Psoas muscle (tissue), 8 donors: ENCODE data around the gene PPP2R2D. TPM values are rescaled to one million over a fixed set of nuclear protein-coding genes. Genes with fewer than 3 reads are reported as not detected.

ENCODE experiments used
- ATAC-seq, 4 donors: fragments of 200-7000 bp; cut with Tn5 transposase; one replicate each; pipeline ENCODE4 v1.9.1; 2020; ENCODE audit warnings: moderate library complexity in 3 of 4, mild to moderate bottlenecking in 2 of 4
- DNase-seq, 2 donors: peaks; one replicate each; pipeline ENCODE4 v3.0.0-alpha.2; 2020
- H3K27ac ChIP-seq: fragments of 200-600 bp; one replicate; pipeline ENCODE4 v1.8.0; 2022
- H3K27me3 ChIP-seq, 3 donors: fragments of 200-600 bp in 1 of 3; one replicate each; pipeline versions ENCODE4 v1.6.1 to v1.8.0; 2013 to 2022; ENCODE audit warnings: low read length in 2 of 3, mild to moderate bottlenecking in 2 of 3, moderate library complexity in 1 of 3; ENCODE audit not compliant: insufficient read depth in 3 of 3
- H3K36me3 ChIP-seq, 2 donors: fragments of 200-600 bp in 1 of 2; one replicate each; pipeline versions ENCODE4 v1.6.1 to v1.8.0; 2013 to 2022; ENCODE audit warnings: low read depth in 1 of 2, mild to moderate bottlenecking in 1 of 2, moderate library complexity in 1 of 2; ENCODE audit not compliant: insufficient read depth in 1 of 2
- H3K4me1 ChIP-seq: fragments of 200-600 bp; one replicate; pipeline ENCODE4 v1.8.0; 2022
- H3K4me3 ChIP-seq: fragments of 200-600 bp; one replicate; pipeline ENCODE4 v1.8.0; 2022; ENCODE audit warnings: mild to moderate bottlenecking
- H3K9me3 ChIP-seq: fragments of 200-600 bp; one replicate; pipeline ENCODE4 v1.8.0; 2022
- CTCF ChIP-seq: fragments of 200-600 bp; IDR thresholded peaks from one replicate; pipeline ENCODE4 v1.8.0; 2022; ENCODE audit warnings: antibody characterized with exemption
- WGBS, 3 donors: extraction: QIAGEN DNeasy Blood & Tissue Kit; methylation state at CpG; one replicate each; pipeline versions ENCODE4 v1.1.6 to v1.1.7; 2013; 5-methylcytosine and 5-hydroxymethylcytosine counted together
- intact Hi-C, 2 donors: fragments of 100-400 bp; cut with DNase I; formaldehyde crosslinking; loops; one replicate each; pipeline versions ENCODE4 v1.11.0 to v1.14.2; 2022
- polyA plus RNA-seq, 3 donors: library from polyadenylated mRNA; stranded (reverse); fragments of 200-250 nt; gene quantifications; one replicate each; pipeline ENCODE4 v1.2.3, GENCODE V29; 2013
- total RNA-seq, 4 donors: library from RNA; stranded (reverse); fragmentation: NEBNext Ultra II Directional in 2 of 4; extraction: Animal tissue kit (Norgen Biotek cat#: 25700) in 2 of 4; gene quantifications; one replicate each; pipeline versions ENCODE4 v1.2.1 to v1.2.4, GENCODE V29; 2021 to 2023
- donor health status: healthy with polysubstance abuse.
- donor health status: DM: no; HTN: no; CAD: no; lungs with moderate emphysema.
- donor health status: Bipolar disorder and iron deficiency.
- donor health status: healthy.
- donor health status: DM: yes; HTN: yes; CAD: no.
- donor health status: DM: no; HTN: no; CAD: no.
- donor health status: DM: no; HTN: no; CAD: no.
- donor health status: DM: yes; HTN: yes; CAD: no.

Gene PPP2R2D
- total and polyA plus RNA-seq, 7 donors = 19.2 to 47.4 (median 25.7) TPM

GRCh38 chr10:131860311-131860710 lies 40.5 kb upstream of the PPP2R2D start:
- TF ChIP-seq CTCF = no peak

GRCh38 chr10:131860806-131861440 lies 39.9 kb upstream of the PPP2R2D start:
- Histone ChIP-seq H3K9me3 (no peaks in the 10 kb centered on the region), H3K27ac (no peak overlapping the region), H3K27me3 (peaks cover 0 to 52% (median 9%) of the 10 kb centered on the region in 3 donors), H3K4me1 (no peaks in the 10 kb centered on the region), H3K4me3 (no peak overlapping the region), H3K36me3 (no peaks in the 10 kb centered on the region)
- no peak for DNase-seq
- ATAC-seq = no peak
- 37 to 41% (median 38%) methylated on average over 11 of the region's 11 CpGs for WGBS, 3 donors
- TF ChIP-seq CTCF = no peak
- intact Hi-C loops = no loop called here

More at GRCh38 chr10:131860311-131860710, 40.5 kb upstream of the PPP2R2D start:
- intact Hi-C loops = no loop called here
- peaks cover 0 to 49% (median 9%) of the 10 kb centered on the region in 3 donors for H3K27me3 ChIP-seq
- DNase-seq (no peak), ATAC-seq (no peak)
- no peaks in the 10 kb centered on the region for H3K9me3 ChIP-seq
- no peaks in the 10 kb centered on the region for H3K4me1 ChIP-seq
- WGBS, 3 donors = 54 to 71% (median 61%) methylated on average over 7 of the region's 7 CpGs
- H3K27ac ChIP-seq = no peak overlapping the region
- H3K4me3 ChIP-seq = no peak overlapping the region
- no peaks in the 10 kb centered on the region for H3K36me3 ChIP-seq

- 51 to 73% (median 71%) methylated on average over 4 of the region's 4 CpGs for WGBS, 3 donors
- Histone ChIP-seq H3K9me3 (no peaks in the 10 kb centered on the region), H3K4me1 (no peaks in the 10 kb centered on the region), H3K27ac (no peak overlapping the region), H3K27me3 (peaks cover 0 to 42% (median 8%) of the 10 kb centered on the region in 3 donors), H3K36me3 (no peaks in the 10 kb centered on the region), H3K4me3 (no peak overlapping the region)
- ATAC-seq = peak in 2 of 4 donors; percentile 79 to 87
- no peak for TF ChIP-seq CTCF
- no peak for DNase-seq
- intact Hi-C loops = no loop called here
Observed at GRCh38 chr10:131862548-131862947, 38.3 kb upstream of the PPP2R2D start.

- H3K4me1 ChIP-seq = no peaks in the 10 kb centered on the region
- H3K27me3 ChIP-seq = peaks cover 0 to 29% (median 2%) of the 10 kb centered on the region in 3 donors
- DNase-seq = no peak
- no peaks in the 10 kb centered on the region for H3K36me3 ChIP-seq
- TF ChIP-seq CTCF = no peak
- intact Hi-C loops = no loop called here
- no peaks in the 10 kb centered on the region for H3K9me3 ChIP-seq
- H3K27ac ChIP-seq = no peak overlapping the region
- ATAC-seq = no peak
- no peak overlapping the region for H3K4me3 ChIP-seq
- 75 to 80% (median 77%) methylated on average over 14 of the region's 14 CpGs for WGBS, 3 donors
Observed at GRCh38 chr10:131865223-131865917, 35.4 kb upstream of the PPP2R2D start.
